GM19438 (cell line): ENCODE measurements around the gene DTYMK.
A peak's percentile ranks its signal among the peaks of the same experiment; 100 is the strongest.
"Not testable (repeated sequence)": the region's sequence is repeated elsewhere in the genome, so short reads cannot be mapped to it uniquely, and the experiment has no call there.

Source experiments
- ATAC-seq: cut with Tn5 transposase; IDR thresholded peaks from one replicate; pipeline ENCODE4 v1.9.1; 2021; ENCODE audit warnings: low read depth; ENCODE audit not compliant: unreplicated experiment

Gene DTYMK, protein sequence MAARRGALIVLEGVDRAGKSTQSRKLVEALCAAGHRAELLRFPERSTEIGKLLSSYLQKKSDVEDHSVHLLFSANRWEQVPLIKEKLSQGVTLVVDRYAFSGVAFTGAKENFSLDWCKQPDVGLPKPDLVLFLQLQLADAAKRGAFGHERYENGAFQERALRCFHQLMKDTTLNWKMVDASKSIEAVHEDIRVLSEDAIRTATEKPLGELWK

DNA sequence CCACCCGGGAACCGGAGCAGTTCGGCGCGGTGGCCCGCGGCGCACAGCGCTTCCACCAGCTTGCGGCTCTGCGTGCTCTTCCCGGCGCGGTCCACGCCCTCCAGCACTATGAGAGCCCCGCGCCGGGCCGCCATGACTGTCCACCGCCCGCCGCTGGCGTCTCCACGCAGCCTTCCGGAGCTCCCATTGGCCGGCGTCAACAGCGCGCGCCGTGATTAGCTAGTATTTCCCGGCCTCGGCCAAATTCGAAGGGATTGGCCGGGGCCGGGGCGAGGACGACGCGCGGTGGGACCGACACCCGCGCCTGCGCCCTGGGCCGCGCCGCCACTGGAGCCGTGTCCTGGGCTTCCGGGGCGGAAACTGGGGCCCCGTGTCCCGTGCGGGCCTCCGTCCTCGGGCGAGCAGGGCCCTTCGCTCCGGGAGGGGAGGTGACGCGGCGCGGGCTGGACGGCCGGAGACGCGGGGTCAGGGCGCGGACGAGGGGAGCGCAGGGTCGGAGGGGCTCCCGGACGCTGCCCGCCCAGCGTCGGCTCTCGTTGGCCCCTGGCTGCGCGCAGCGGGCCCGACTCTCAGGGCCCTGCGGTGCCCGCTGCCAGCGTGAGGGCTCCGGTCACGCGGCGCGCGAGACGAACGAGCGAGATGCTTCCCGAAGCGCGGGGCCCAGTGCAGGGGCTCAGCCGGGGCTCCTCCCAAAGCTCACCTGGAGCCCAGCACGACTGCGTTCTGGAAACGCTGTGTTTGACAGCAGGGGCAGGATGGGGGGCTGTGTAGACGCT is at the start of gene DTYMK:
Gene DTYMK, minus strand, starts transcription at position 166 of the 776 bp plus-strand sequence. Its CDS starts 32 bp downstream, at position 134.
- peak; percentile 94 for ATAC-seq

DNA sequence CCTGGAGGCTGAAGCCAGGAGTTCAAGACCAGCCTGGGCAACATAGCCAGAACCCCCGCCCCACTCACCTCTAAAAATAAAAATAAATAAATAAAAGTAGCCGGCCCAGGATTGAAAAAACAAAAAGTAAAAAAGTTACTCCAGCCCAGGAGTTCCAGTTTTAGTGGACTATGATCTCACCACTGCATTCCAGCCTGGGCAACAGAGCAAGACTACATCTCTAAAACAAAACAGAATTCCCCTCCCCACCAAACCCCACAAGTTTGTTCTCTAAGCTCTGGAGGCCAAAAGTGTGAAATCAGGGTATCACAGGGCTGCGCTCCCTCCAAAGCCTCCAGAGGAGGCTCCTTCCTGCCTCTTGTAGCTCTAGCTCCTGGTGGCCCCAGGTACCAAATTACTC is 49.5 kb upstream of the DTYMK start:
- ATAC-seq, result no peak

DNA sequence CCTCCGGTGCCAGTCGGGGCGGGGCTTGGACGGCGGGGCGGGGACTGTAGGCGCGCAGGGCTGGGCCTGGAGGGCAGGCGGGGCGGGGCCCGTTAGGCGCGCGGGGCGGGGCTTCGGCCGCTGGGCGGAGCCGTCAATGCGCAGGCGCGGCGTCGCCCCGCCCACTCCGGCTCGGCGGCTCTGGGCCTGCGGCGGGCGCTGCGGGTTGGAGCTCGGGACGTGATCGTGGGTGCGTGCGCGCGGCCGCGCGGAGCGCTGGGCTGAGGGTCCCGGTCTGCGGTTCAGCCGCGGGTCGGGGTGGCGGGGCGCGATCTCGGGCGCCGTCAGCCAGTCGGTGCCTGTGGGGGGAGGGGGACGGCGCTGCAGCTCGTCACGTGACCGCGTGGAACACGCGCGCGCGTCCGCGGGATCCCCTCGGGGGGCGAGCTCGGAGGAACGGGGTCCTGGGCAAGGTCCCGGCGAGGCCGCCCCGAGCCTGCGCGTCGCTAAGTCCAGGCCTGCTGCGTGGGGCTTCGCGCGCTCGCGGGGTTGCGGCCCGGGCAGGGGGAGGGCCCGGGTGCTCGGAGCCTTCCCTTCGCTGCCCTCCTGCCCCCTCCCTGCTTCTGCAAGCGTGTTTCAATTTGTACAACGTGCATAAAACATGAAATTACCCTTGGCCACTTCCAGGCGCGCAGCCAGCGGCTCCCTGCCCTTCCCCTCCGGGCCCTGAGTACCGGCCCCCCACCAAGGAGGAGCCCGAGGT is 48.0 kb upstream of the DTYMK start, which contains the start of gene D2HGDH:
Gene D2HGDH, plus strand, starts transcription at position 164 of the 742 bp plus-strand sequence. CDS start 595 bp downstream, outside the sequence.
- ATAC-seq, result peak; percentile 73

DNA sequence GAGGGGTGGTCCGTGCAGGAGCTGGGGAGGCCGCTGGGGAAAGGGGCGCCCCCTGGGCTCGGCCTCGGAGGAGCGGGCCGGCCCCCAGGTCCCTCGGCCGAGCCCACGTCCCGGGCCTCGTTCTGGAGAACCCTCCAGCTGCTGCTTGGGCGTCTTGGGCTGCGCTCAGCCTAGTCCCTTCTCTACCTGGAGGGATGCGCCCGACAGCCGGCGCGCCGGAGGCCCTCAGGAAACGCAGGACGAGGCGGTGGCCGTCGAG is 47.5 kb upstream of the DTYMK start:
- ATAC-seq, result peak; percentile 30

DNA sequence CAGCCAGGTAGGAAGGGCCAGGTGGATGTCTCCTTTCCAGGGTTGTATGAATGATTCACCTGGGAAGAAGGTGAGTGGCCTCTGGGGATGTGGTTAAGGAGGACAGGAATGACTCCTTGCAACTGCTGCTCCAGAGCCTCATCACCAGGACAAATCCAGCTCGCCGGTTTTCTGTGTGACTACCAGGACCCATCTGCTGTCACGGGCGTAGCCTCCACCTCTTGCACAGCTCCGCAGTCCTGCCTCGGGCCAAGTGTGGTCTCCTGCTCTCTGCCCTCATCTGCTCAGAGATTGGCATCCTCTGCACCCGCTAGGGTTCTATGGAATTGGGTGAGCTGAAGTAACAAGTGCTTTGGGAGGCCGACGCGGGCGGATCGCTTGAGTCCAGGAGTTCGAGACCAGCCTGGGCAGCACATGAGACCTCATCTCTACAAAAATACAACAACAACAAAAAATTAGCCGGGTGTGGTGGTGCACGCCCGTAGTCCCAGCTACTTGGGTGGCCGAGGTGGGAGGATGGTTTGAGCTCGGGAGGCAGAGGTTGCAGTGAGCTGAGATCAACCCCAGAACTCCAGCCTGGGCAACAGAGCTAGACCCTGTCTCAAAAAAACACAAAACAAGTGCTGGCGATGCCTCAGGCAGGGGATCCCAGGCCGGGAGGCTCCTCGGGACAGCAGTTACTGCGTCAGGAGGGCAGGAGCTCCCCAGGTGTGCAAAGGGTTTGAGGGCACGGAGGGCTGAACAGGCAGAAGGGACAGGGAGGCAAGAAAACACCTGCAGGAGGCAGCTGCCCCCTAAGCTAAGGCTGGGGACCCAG is 47.0 kb upstream of the DTYMK start:
- no peak for ATAC-seq

DNA sequence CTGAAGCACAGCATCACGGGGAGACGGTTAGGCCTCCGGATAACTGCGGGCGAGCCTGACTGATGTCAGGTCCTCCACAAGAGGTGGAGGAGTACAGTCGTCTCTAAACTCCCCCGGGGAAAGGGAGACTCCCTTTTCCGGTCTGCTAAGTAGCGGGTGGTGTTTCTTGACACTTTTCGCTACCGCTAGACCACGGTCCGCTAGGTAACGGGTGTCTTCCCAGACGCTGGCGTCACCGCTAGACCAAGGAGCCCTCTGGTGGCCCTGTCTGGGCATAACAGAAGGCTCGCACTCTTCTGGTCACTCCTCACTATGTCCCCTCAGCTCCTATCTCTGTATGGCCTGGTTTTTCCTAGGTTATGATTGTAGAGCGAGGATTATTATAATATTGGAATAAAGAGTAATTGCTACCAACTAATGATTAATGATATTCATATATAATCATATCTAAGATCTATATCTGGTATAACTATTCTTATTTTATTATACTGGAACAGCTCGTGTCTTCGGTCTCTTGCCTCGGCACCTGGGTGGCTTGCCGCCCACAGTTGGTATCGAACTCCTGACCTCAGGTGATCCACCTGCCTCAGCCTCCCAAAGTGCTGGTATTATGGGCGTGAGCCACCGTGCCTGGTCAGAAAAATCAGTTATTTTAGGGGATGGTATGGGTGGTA is 46.0 kb upstream of the DTYMK start:
- not testable (repeated sequence) for ATAC-seq

DNA sequence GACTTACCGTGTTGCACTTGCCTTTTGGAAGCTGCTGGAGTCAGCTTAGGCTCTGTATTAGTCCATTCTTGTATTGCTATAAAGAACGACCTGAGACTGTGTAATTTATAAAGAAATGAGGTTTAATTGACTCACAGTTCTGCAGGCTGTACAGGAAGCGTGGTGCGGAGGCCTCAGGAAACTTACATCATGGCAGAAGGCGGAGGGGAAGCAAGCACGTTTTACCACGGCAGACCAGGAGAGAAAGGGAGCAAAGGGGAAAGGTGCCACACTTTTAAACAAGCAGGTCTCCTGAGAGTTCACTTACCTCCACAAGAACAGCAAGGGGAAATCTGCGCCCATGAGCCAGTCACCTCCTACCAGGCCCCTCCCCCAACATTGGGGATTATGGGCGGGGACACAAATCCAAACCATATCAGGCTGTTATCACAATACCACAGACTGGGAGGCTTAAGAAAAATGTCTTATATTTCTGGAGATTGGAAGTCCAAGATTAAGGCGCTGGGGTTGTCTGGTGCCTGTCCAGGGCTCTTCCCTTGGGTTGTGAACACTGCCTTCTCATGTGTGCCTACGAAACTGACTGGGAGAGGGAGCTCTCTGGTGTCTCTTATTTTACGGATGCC is 44.2 kb upstream of the DTYMK start:
- ATAC-seq, result no peak

DNA sequence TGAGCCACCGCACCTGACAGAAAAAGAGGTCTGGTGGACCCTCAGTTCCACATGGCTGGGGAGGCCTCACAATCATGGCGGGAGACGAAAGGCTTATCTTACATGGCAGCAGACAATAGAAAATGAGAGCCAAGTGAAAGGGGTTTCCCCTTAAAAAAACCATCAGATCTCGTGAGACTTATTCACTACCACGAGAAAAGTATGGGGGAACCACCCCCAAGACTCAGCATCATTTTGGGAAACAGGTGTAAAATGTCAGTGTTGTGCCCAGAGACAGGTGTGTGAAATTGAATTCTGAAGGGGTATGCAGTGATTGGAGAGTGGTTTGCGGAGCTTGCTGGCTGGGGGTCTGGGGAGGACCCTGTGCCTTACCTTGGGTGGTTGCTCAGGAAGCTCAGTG is 43.3 kb upstream of the DTYMK start:
- ATAC-seq, result no peak

DNA sequence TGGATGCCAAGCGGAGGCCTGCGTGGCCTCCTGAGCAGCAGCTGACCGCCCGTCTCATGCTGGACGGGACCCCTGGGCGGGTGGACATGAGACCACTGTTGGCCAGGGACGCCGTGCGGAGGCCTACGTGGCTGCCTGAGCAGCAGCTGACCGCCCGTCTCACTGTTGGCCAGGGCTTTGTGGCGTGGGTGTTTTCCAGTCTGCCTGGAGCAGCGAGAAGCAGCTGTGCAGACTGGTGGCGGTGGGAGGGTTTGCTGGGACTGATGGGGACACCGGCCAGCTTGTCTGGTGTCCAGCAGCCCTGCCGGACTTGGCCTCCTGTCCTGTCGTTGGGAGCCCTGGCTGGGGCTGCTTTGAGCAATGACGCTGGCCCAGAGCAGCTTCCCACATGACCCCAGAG is 42.0 kb upstream of the DTYMK start:
- no peak for ATAC-seq

DNA sequence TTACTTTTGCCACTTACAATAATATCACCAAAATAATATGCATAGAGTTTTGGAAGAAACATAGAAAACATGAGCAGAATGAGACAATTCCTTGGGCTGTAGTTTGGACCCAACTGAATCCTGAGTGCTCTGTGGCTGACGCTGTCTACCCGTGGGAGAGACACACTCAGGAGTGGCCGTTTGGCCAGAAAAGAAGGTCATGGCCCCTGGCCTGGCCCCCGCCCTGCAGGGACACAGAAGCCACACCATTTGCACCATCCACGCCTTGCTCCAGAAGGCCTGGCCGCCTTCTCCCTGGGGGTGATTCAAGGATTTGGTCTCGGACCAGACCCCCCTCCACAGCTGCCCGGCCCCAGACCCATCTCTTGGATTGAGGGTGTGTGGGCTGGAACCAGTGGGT is 41.4 kb upstream of the DTYMK start:
- ATAC-seq, result no peak

DNA sequence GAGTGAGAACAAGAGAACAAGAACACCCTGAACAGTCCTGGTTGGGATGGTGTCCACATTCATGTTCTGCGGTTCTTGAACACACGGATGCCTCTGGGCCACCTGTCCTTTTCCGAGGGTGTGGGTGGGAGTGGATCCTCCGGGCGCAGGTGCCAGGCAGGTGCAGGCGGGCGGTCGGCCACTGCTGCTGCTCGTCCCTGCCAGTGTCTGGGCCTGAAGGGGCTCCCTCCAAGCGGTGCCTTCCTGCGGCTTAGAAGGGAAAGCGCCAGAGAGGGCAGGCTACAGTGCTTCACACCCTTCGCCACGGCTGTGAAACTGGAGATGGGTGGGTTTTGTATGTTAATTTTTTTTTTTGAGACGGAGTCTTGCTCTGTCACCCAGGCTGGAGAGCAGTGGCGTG is 39.8 kb upstream of the DTYMK start:
- ATAC-seq, result no peak

DNA sequence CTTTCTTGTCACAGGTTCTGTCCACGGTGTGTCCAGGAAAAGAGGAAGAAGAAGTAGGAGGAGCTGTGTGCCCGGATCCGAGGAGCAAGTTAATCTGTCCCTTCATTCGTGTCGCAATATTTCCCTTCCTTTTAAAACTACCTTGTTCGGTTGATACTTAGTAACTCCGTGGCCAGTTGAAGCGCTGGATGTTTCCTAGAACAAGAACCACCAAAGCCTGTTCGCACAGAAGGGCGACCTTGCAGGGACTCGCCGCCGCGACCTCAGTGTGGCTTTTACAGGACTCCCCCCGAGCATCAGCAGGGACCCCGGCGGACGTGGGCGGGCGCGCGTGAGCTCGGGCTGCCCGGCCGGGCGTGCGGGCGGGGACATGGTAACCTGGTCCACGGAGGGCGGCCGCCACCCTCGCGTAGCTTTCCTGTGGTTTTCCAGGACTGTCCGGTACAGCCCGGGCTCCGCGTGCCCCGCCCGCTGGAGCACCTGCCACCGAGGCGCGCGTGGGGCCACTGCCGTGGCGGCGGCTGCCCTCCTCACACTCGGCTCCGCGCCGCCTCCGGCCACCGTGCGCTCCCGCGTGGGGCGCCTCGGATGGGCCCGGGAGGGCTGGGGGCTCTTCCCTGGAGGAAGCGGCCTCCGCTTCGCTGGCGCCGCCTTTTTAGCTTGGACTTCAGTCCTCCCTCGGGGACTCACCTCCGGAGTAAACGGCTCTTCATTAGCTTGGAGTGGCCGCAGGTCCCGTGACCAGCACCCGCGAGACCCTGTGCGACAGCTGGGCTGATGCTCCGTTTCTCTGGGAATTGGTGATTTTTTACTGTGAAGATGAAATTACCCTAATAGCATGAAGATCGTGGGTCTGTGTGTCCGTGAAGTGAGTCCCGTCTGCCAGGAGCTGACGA is 38.6 kb upstream of the DTYMK start:
- ATAC-seq, result no peak

DNA sequence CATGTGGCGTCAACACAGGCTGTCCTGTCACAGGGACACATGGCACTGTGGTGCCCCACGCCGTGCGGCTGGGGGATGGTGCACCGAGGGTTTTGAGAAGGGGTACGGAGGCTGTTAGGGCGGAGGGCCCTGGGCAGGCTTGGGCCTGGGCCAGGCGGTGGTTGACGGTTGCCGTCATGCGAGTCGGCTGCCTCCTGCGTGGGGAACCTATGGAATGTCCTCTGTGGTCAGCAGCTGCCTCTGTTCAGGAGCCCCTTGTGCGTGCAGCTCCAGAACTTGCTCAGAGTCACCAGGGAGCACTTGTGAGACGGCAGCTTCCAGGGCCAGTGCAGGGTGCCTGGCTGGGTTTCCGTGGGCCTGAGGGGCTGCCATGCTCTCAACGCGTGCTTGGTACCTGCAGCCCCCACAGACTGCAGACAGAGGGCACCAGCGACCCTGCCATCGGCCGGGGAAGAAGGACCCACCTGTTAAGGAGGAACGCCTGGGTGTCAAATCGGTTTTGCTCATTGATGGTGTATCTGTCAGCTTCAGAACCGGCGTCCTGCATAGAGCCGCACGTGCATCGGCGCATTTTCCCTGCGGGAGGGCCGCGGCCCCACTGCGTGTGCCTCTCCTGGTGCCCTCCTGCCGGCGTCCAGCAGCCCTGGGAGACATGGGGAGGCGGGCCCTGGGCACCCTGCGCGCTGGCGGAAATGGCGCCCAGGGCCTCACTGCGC is 37.8 kb upstream of the DTYMK start:
- ATAC-seq, result no peak

DNA sequence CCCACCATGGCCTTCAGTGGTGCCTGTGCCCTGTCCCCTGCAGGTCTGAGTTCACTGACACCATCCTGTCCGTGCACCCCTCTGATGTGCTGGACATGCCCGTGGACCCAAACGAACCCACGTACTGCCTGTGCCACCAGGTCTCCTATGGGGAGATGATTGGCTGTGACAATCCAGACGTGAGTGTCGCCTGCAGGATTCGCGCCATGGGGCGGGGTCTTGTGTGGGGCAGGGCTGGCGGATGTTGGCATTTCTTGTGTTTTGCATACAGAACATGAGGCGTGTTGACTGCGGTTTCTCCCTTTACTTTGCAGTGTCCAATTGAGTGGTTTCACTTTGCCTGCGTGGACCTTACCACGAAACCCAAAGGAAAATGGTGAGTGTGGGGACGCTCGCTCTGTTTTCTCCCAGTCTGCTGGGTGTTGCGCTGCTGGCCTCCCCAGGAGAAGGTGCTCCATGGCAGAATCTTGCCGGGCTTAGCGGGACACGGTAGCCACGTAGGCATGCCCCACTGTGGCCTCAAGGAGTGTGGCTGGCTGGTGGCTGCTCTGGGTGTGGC is 36.4 kb upstream of the DTYMK start:
- ATAC-seq, result no peak

DNA sequence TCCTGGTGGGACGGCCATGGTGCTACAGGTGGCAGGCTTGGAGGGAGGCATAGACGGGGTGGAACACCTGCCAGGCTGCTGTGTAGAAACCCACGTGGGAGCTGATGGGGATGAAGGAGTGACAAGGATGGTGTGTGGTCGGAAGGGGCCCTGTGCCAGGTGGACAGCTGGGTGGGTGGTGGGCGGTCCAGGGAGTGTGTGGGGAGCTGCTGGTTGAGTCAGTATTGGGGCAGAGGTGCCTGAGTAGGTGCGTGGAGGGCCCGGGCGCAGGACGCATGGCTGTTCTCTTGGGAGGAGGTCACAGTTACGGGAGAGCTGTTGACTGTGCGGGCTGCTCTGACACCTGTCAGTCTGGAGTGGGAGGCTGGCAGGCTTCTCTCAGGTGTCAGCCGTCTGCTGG is 35.2 kb upstream of the DTYMK start:
- ATAC-seq, result no peak

DNA sequence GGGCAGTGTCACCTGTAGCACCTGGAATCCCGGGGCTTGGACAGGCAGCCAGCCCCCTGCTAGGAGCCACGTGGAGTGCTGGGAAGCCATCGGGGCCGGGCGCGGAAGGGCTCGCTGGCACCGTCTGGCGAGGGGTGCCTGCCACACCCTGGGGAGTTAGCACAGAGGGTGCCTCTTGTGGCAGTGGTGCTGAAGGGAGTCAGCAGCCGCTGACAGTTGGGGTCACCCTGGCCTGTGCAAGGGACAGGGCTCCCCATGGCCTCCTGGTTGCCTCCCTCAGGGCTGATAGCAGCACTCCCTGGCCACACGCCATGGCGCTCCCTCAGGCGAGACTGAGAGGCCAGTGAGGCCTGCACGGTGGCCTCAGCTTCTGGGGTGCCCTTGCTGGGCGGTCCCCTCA is 33.9 kb upstream of the DTYMK start:
- no peak for ATAC-seq

DNA sequence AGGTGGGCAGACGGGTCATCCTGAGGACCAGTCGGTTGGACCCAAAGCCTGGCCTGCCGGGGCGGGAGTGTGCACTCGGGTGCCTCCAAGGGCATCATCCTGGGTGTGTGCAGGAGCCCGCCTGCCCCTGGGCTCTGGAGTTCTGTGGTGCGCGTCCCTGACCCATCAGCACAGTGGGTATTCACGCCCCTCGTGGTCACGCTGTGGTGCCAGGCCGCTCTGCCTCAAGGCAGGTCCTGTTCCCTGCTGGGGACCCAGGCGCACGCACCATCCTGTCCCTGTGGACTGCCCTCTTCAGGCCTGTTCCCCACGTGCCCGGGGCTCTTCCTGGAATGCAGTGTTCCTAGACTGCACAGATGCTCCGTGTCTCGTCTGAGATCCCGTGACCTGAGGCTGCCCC is 33.5 kb upstream of the DTYMK start:
- no peak for ATAC-seq

DNA sequence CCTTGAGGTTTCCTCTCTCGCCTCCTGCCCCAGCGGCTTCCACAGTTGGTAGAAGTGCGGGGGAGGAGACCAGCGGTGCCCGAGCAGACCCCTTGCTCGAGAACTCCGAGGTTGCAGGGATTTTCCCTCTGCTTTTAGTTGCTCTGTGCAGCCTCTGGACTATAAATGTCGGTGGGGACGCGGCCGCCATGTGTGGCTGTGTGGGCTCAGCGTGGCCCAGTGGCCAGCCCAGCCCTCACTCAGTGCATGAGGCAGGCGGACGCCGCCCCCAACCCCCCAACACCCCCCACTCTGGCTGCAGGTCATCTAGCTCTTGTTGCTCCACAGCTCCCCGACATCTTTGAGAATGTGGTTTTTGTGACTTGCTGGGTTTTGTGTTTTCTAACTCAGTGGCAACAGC is 32.5 kb upstream of the DTYMK start:
- no peak for ATAC-seq
